Stimulated activated CD8-positive, alpha-beta memory T cell treated with anti-CD3 and anti-CD28 coated beads, Interleukin-4, amount 100 ng/mL, for 24 hours (primary cell): ENCODE measurements around the gene TRAK2.
"Not testable (repeated sequence)": the region's sequence is repeated elsewhere in the genome, so short reads cannot be mapped to it uniquely, and the experiment has no call there.

ENCODE experiments used
- DNase-seq: peaks from one replicate; pipeline ENCODE4 v3.0.0-alpha.2; 2020; ENCODE audit warnings: low read depth

TRAK2 gene

DNA sequence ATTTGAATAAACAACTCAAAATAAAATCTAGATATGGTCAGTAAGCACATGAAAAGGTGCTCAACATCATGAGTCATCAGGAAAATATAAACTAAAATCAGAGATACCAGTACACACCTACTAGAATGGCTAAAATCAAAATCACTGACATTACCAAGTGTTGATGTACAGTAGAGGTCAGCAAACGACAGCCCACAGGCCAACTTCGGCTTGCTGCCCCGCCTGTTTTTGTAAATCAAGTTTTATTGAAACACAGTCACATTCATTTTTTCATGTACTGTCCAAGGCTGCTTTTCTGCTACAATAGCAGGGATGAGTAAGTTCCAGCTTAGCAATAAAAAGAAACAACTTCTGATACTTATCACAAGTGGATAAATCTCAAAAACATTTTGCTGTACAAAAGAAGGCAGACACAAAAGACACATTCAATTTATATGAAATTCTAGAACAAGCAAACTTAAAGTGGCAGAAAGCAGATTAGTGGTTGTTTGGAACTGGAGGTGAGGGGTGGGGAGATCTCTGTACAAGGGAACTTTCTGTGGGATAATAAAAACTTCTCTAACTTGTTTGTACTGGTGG, 32.1 kb downstream of the TRAK2 start:
- DNase-seq = no peak

GRCh38 chr2:201415149-201415548, 36.1 kb downstream of the TRAK2 start:
- DNase-seq = no peak

DNA sequence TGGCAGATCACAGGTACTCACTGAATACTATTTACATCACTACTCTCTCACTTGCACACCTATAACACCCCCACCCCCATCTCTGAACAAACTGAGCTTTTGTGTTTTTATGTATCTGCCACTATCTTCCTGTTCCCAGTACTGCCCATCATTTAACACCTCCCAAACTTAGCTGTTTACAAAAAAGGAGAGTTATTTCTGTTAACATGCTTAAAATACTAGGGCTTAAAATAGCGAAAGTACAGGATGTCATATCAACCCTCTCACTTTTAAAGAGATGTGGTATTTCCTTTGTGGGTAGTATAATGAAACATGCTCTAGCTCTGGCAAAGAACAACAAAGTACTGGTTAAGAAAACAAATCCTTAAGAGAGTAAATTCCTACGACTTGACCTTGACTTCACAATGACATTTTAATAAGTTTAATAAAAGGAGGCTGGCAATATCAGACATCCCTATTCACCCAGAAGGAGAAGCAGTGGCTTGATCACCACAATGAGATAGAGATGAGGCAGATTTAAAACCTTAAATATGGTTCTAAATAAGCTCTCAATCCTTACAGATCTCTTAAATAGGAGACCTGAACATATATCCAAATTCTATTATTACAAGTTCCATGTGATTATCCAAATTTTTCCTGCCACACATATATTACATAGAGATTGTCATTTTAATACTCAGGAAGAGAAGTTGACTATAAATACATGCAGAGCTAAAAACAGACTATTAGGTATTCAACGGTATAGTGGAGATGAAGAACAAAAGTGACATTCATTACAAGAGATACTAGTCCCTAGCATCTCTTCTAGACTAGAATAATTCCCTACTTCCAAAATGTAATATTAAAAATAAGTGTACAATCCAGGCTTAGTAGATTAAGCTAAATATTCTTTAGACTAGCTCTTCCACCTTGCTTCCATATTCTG, 36.9 kb downstream of the TRAK2 start:
- no peak for DNase-seq

DNA sequence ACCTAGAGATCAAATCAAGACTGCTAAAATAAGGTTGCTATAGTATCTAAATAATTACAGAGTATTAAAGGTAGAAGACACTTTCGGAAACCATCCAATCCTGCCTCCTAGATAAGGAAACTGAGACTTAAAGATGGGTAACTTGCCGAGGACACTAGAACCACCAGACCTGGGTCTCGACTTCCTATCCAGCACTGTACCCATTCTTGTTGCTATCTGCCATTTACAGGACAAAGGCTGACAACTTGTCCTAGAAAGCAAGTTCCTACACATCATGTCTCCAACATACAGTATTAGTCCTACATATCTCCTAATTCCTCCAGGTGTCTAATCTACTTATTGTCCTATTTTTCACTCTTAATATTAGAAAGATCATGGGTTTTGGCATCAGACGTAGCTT, 37.7 kb downstream of the TRAK2 start:
- no peak for DNase-seq

GRCh38 chr2:201413143-201413542, 38.1 kb downstream of the TRAK2 start:
- no peak for DNase-seq

DNA sequence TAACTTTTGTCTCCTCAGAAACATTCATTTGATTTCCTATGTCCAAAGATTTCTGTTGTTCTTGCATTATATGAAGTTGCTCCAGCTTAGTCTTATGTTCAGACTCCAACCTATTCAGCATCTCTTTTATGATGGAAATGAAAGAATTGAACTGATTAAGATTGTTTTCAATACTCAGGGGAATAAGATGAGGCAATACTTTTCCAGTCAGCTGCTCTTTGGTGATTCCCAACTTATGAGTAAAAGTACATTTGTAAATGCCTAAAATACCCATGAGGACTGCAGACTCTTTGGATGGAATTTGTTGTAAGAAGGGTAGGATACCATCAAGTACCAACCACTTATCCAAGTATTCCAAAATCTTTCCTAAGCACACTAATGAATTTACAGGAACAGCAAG, 39.8 kb downstream of the TRAK2 start:
- DNase-seq = no peak

DNA sequence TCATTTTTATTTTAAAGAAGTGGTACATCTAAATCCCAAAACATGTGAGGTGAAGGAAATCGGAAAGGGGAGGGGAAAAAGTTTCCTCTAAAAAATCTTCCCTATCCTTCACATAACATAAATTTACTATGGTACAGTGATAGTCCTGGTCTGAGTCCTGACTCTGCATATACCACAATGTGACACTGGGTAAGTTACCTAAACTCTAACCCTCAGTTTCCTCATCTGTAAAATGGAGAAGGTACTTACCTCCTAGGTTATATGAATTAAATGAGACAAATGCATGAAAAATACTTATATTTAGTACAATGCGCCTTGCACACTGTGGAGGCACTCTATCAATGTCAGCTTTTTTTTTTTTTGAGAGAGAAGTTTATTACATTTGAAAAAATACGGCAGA, 42.3 kb downstream of the TRAK2 start:
- no peak for DNase-seq

- DNase-seq = no peak
Observed at GRCh38 chr2:201407265-201407664, 44.0 kb downstream of the TRAK2 start.

DNA sequence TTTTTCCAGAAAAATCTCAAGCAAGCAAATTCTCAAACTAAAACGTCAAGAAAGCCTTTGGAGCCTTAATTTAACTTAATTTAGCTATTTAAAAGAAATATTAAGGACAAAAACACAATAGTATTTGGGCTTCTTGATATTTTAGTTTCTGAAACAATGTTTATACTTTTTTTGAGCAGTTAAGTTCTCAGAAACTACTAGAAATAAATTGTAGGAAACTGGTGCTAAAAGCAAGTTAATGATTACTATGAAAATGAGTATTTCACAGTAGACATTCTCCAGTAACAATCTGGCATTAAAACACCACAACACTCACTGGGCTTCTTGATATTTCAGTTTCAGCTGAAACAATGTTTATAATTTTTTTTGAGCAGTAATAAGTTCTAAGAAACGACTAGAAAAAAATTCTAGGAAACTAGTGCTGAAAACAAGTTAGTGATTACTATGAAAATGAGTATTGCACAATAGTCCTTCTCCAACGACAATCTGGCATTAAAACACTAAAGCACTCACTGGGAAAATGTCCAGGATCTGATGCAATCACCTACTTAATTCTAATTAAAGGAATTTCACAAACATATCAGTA, 45.1 kb downstream of the TRAK2 start:
- DNase-seq = no peak

GRCh38 chr2:201404699-201405280, 46.5 kb downstream of the TRAK2 start:
- DNase-seq = no peak

DNA sequence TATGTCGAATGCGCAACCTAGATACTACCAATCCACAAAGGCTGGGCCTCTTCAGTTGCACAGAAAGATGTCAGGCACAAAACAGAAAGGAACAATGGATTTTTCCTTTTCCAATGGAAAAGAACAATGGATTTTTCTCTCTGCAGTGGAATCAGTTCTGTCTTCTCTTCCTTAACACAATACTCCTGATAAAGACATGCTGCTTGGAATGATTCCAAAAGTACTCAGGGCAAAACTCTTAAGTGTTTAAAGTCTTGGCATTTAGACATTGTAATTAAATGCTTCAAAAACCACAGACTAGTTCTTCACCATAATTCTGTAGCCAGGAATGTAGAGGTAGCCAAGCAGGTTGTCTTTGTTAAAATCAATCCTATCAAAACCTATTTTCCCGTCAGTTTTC, 47.4 kb downstream of the TRAK2 start:
- no peak for DNase-seq

- DNase-seq = no peak
Observed at GRCh38 chr2:201402651-201403562, 48.4 kb downstream of the TRAK2 start.

DNA sequence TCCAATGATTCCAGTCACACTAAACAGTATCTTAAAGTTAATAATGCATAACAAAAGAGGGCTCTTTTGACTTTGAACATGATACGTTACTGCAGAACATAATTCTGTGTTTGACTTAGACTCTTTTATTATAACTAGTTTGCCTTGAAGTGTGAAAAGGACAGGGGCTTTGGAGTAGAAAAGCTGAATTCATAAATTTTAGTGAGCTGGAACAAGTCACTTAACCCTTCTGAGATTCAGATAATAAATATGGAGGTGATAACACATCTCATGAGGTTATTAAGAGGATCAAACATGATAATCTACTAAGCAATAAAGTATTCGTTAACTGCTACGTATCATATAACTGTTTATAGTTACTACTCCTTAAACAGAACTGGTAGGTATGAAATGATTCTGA, 49.4 kb downstream of the TRAK2 start:
- no peak for DNase-seq

GRCh38 chr2:201396595-201396994, 54.7 kb downstream of the TRAK2 start:
- no peak for DNase-seq

- no peak for DNase-seq
Observed at GRCh38 chr2:201383136-201383535, 68.1 kb downstream of the TRAK2 start.

GRCh38 chr2:201378496-201379397, 72.5 kb downstream of the TRAK2 start:
- no peak for DNase-seq

DNA sequence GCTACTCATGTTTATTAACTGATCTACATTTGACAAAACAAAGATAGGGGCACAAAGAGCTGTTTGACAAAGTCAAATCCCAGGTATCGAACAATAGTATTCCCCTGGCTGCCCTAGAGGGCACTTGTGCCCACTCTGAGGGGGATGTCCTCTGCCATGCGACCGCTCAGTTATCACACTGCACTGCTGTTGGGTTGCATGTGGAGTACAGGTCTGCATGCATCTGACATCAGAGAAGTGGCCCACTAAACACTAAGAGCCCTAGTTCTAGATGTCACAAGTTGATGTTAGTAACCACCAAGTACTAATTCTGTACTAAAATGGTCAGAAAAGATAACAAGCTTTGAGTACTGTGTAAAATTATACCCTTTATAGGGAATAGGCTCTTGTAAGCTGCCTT, 74.0 kb downstream of the TRAK2 start:
- no peak for DNase-seq

DNA sequence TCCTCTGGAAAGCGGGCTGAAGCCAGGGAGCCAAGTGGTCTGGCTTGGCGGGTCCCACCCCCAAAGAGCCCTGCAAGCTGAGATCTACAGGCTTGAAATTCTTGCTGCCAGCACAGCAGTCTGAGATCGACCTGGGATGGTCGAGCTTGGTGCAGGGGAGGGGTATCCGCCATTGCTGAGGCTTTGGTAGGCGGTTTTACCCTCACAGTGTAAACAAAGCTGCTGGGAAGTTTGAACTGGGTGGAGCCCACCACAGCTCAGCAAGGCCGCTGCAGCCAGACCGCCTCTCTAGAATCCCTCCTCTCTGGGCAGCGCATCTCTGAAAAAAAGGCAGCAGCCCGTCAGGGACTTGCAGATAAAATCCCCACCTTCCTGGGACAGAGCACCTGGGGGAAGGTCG, 81.5 kb downstream of the TRAK2 start:
- DNase-seq = no peak

GRCh38 chr2:201369318-201369717, 81.9 kb downstream of the TRAK2 start:
- DNase-seq = not testable (repeated sequence)

- no peak for DNase-seq
Observed at GRCh38 chr2:201366146-201366545, 85.1 kb downstream of the TRAK2 start.
